Adipose tissue (tissue), 3 donors: ENCODE results near the gene B3GAT1. TPM values are rescaled to one million over a fixed set of nuclear protein-coding genes. Genes with fewer than 3 reads are reported as not detected.
"Not testable (repeated sequence)": the region's sequence is repeated elsewhere in the genome, so short reads cannot be mapped to it uniquely, and the experiment has no call there.

Experiments used
- H3K27ac ChIP-seq: one replicate; pipeline ENCODE4 v1.5.1; 2013; ENCODE audit warnings: low read depth, low read length
- WGBS, 3 donors: extraction: QIAGEN DNeasy Blood & Tissue Kit; methylation state at CpG; one replicate each; pipeline ENCODE4 v1.1.7; 2013; 5-methylcytosine and 5-hydroxymethylcytosine counted together
- polyA plus RNA-seq, 3 donors: library from polyadenylated mRNA; stranded (reverse); fragments of 200-250 nt; gene quantifications; one replicate each; pipeline ENCODE4 v1.2.3, GENCODE V29; 2013
- donor health status: healthy with polysubstance abuse.
- donor health status: Bipolar disorder and iron deficiency.
- donor health status: healthy.

Gene B3GAT1
- polyA plus RNA-seq = 1 to 10 TPM in 1 of 3 donors, under 1 TPM in 1, not detected in 1; 0.09 to 1.7 TPM

GRCh38 chr11:134412203-134413042 lies at the start of gene B3GAT1:
Gene B3GAT1 (minus strand): TSS chr11:134412242. CDS start chr11:134387659, 24,583 bp downstream.
- 1 to 2% (median 1%) methylated on average over 39 to 92 of the region's 94 CpGs for WGBS, 3 donors
- no peak within 1 kb of the TSS for H3K27ac ChIP-seq

- H3K27ac ChIP-seq = no peak overlapping the region
- 65 to 86% (median 72%) methylated on average over 1 of the region's 1 CpG for WGBS, 3 donors
These were observed 49.6 kb upstream of the B3GAT1 start for GRCh38 chr11:134461621-134462020.

GRCh38 chr11:134460881-134461280 lies 48.8 kb upstream of the B3GAT1 start:
- WGBS, 3 donors = 53 to 73% (median 68%) methylated on average over 3 of the region's 3 CpGs
- H3K27ac ChIP-seq = no peak overlapping the region

GRCh38 chr11:134460062-134460561 lies 48.1 kb upstream of the B3GAT1 start:
- no peak overlapping the region for H3K27ac ChIP-seq
- 64 to 68% (median 67%) methylated on average over 7 to 8 of the region's 8 CpGs for WGBS, 3 donors

- no peak overlapping the region for H3K27ac ChIP-seq
- WGBS, 3 donors = 44 to 50% (median 46%) methylated on average over 10 of the region's 10 CpGs
These were observed 47.4 kb upstream of the B3GAT1 start for GRCh38 chr11:134459246-134460061.

- H3K27ac ChIP-seq = not testable (repeated sequence)
- WGBS, 3 donors = 77 to 91% (median 79%) methylated on average over 2 of the region's 2 CpGs
These were observed 45.5 kb upstream of the B3GAT1 start for GRCh38 chr11:134457411-134458007.

GRCh38 chr11:134455516-134455915 lies 43.5 kb upstream of the B3GAT1 start:
- WGBS, 3 donors = 76 to 81% (median 78%) methylated on average over 3 of the region's 3 CpGs
- no peak overlapping the region for H3K27ac ChIP-seq

- H3K27ac ChIP-seq = no peak overlapping the region
- WGBS, 3 donors = 75 to 84% (median 80%) methylated on average over 6 of the region's 6 CpGs
These were observed 42.2 kb upstream of the B3GAT1 start for GRCh38 chr11:134454146-134454690.

GRCh38 chr11:134453441-134453840 lies 41.4 kb upstream of the B3GAT1 start:
- H3K27ac ChIP-seq = no peak overlapping the region
- WGBS, 3 donors = 67 to 78% (median 78%) methylated on average over 6 of the region's 6 CpGs

- WGBS, 3 donors = 81 to 85% (median 83%) methylated on average over 5 of the region's 5 CpGs
- no peak overlapping the region for H3K27ac ChIP-seq
These were observed 40.8 kb upstream of the B3GAT1 start for GRCh38 chr11:134452838-134453155.

- H3K27ac ChIP-seq = no peak overlapping the region
- WGBS, 3 donors = 76 to 82% (median 82%) methylated on average over 14 of the region's 14 CpGs
These were observed 40.2 kb upstream of the B3GAT1 start for GRCh38 chr11:134452026-134452837.

GRCh38 chr11:134450186-134450585 lies 38.1 kb upstream of the B3GAT1 start:
- no peak overlapping the region for H3K27ac ChIP-seq
- 77 to 92% (median 86%) methylated on average over 7 of the region's 7 CpGs for WGBS, 3 donors

- no peak overlapping the region for H3K27ac ChIP-seq
- 67 to 79% (median 74%) methylated on average over 7 of the region's 7 CpGs for WGBS, 3 donors
These were observed 37.7 kb upstream of the B3GAT1 start for GRCh38 chr11:134449713-134450112.

GRCh38 chr11:134449051-134449450 lies 37.0 kb upstream of the B3GAT1 start:
- no peak overlapping the region for H3K27ac ChIP-seq
- 83 to 100% (median 98%) methylated on average over 1 of the region's 1 CpG for WGBS, 3 donors

- WGBS, 3 donors = 90 to 94% (median 91%) methylated on average over 27 of the region's 27 CpGs
- no peak overlapping the region for H3K27ac ChIP-seq
These were observed 35.7 kb upstream of the B3GAT1 start for GRCh38 chr11:134447696-134448095.

- no peak overlapping the region for H3K27ac ChIP-seq
- WGBS, 3 donors = 75 to 85% (median 83%) methylated on average over 16 of the region's 16 CpGs
These were observed 33.7 kb upstream of the B3GAT1 start for GRCh38 chr11:134445601-134446325.
